ENCODE measurements around the gene CCDC9B.

Gene CCDC9B

DNA sequence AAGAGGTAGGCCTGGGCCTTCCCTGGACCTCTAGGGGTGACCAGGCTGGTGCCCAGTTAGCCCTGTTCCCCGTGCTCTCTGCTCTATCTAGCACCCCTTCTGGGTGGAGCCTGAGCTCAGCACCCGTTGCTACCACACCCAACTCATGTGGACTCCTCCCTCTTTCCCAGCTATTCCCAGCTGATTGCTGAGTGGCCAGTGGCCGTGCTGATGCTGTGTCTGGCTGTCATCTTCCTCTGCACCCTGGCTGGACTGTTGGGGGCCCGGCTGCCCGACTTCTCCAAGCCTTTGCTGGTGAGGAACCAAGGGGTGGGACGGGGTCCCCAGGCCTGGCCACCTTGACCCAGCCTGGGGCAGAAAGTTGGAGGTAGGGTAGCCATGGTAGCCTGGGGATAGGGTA is 23.5 kb upstream of the CCDC9B start:
- no peak overlapping the region for H3K4me3 ChIP-seq (ENCODE audit: low read depth, low read length)
- TF ChIP-seq CTCF (IDR thresholded peaks at IDR 0.05; ENCODE audit: low read depth, low read length) = no peak

DNA sequence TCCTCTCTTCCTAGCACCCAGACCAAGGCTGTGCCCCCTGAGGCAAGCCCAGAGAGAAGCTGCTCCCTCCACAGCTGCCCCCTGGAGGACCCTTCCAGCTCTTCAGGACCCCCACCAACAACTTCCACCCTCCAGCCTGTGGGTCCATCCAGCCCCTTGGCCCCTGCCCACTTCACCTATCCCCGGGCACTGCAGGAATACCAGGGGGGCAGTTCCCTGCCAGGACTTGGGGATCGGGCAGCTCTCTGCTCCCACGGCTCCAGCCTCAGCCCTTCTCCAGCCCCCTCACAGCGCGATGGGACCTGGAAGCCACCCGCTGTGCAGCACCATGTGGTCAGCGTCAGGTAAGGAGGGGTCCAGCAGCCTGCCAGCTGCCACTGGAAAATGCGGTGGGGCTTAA is 22.9 kb upstream of the CCDC9B start:
- TF ChIP-seq CTCF (IDR thresholded peaks at IDR 0.05; ENCODE audit: low read depth, low read length) = no peak
- no peak overlapping the region for H3K4me3 ChIP-seq (ENCODE audit: low read depth, low read length)

DNA sequence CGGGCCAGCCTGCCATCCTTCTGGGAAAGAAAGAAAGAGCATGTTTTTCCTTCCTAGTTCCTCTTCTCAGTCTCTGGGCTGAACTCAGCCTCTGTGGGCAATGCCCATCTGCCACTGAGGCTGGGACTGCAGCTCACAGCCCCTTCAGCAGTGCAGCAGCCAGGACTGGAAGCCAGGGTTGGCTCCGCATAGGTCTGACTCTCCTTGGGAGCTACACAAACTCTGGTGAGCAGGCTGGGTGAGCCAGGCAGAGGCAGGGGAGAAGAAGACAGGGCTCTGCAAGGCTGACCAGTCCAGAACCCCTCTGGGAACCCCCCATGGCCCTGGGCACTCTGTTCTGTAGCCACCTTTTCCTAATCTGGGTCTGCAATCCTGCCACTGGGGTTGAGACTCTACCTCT is 20.9 kb upstream of the CCDC9B start:
- H3K4me3 ChIP-seq (ENCODE audit: low read depth, low read length) = no peak overlapping the region
- TF ChIP-seq CTCF (IDR thresholded peaks at IDR 0.05; ENCODE audit: low read depth, low read length) = no peak

DNA sequence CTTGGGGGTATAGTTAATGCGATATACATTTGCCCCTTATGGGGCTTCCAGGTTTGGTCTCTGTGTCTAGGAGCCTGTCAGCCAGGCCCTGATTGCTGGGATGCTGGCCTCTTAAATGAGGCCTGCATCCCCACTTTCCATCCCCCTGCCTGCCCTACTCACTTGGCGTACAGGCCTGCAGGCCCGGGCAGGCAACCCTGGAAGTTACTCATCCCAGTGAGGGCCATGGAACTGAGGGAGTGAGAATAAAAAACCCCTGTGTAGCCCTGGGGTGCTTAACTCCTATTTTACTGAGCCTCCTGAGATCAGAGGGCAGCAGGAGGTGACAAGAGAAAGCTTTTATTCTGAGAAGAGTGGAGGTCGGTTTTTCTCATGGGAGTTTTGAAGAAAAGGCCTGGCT is 19.3 kb upstream of the CCDC9B start:
- no peak for TF ChIP-seq CTCF (IDR thresholded peaks at IDR 0.05; ENCODE audit: low read depth, low read length)
- H3K4me3 ChIP-seq (ENCODE audit: low read depth, low read length) = no peak overlapping the region

- peak overlapping the region; percentile 45 for H3K4me3 ChIP-seq (ENCODE audit: low read depth, low read length)
- TF ChIP-seq CTCF (IDR thresholded peaks at IDR 0.05; ENCODE audit: low read depth, low read length) = no peak
Observed at GRCh38 chr15:40358471-40359353, 18.0 kb upstream of the CCDC9B start.

GRCh38 chr15:40357723-40358470 is 17.2 kb upstream of the CCDC9B start, which contains the start of gene DISP2:
Gene DISP2, plus strand, starts transcription at chr15:40358219. Its CDS starts 103 bp downstream, at chr15:40358322.
- H3K4me3 ChIP-seq (ENCODE audit: low read depth, low read length) = peak within 1 kb of the TSS; percentile 50
- TF ChIP-seq CTCF (IDR thresholded peaks at IDR 0.05; ENCODE audit: low read depth, low read length) = no peak

GRCh38 chr15:40357246-40357645 is 16.5 kb upstream of the CCDC9B start:
- H3K4me3 ChIP-seq (ENCODE audit: low read depth, low read length) = no peak overlapping the region
- no peak for TF ChIP-seq CTCF (IDR thresholded peaks at IDR 0.05; ENCODE audit: low read depth, low read length)
